A673 (cell line): ENCODE measurements around the gene COL9A3.

Source experiments
- EZH2 ChIP-seq: fragments of 200-600 bp; sonication (generic); IDR thresholded peaks from 2 replicates; pipeline ENCODE4 v1.6.1; 2017; ENCODE audit warnings: borderline replicate concordance, low read depth, mild to moderate bottlenecking, mixed read lengths, antibody characterized with exemption, low read length; ENCODE audit not compliant: poor library complexity, severe bottlenecking
- TF ChIP-seq, protein P1 (sequence below): fragments of 300-800, 200-600 bp; sonication (generic); conservative IDR thresholded peaks from 2 replicates; pipeline ENCODE4 v1.5.1; 2017; ENCODE audit warnings: low read depth, mild to moderate bottlenecking, antibody characterized with exemption, low read length, moderate library complexity, mixed read lengths

DNA sequence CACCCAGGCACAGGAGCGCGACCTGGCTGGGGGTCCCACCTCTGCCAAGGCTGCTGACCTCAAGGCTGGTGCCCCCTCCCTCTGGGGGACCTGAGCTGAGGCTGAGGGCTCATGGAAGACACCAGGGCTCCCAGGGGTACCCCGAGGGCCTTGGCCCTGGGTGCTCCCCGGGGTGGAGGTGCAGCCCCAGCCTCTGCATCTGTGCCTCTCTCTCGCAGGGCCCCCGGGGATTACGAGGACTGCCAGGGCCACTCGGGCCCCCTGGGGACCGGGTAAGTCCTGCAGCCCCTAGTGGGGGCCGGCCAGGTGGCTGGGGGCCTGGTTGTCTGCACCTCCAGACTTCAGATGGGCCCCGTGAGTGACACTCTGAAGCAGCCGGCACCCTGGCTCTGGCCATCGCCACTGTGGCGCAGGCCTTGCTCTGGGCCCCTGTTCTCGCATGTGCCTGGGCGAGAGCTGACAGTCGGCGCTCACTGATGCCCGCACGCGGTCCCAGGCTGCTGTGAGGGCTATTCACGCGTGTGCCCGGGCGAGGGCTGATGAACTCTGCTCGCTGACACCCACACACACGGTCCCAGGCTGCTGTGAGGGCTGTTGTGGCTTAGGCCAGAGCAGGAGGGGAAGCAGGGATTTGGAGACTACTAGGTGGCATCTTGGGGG lies 9.3 kb downstream of the COL9A3 start:
- TF ChIP-seq, protein P1, sequence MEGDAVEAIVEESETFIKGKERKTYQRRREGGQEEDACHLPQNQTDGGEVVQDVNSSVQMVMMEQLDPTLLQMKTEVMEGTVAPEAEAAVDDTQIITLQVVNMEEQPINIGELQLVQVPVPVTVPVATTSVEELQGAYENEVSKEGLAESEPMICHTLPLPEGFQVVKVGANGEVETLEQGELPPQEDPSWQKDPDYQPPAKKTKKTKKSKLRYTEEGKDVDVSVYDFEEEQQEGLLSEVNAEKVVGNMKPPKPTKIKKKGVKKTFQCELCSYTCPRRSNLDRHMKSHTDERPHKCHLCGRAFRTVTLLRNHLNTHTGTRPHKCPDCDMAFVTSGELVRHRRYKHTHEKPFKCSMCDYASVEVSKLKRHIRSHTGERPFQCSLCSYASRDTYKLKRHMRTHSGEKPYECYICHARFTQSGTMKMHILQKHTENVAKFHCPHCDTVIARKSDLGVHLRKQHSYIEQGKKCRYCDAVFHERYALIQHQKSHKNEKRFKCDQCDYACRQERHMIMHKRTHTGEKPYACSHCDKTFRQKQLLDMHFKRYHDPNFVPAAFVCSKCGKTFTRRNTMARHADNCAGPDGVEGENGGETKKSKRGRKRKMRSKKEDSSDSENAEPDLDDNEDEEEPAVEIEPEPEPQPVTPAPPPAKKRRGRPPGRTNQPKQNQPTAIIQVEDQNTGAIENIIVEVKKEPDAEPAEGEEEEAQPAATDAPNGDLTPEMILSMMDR = no peak
- no peak for TF ChIP-seq EZH2
